Upper lobe of right lung (tissue), 1 donor: ENCODE measurements around the gene STARD10. TPM values are rescaled to one million over a fixed set of nuclear protein-coding genes. Genes with fewer than 3 reads are reported as not detected.

Experiments used
- ATAC-seq: fragments of 200-7000 bp; cut with Tn5 transposase; one replicate; pipeline ENCODE4 v1.9.1; 2020; ENCODE audit warnings: mild to moderate bottlenecking, moderate library complexity
- DNase-seq: peaks from one replicate; pipeline ENCODE4 v3.0.0-alpha.2; 2020
- H3K27ac ChIP-seq: fragments of 200-600 bp; one replicate; pipeline ENCODE4 v1.8.0; 2022
- H3K27me3 ChIP-seq: fragments of 200-600 bp; one replicate; pipeline ENCODE4 v1.8.0; 2022; ENCODE audit warnings: mild to moderate bottlenecking
- H3K36me3 ChIP-seq: fragments of 200-600 bp; one replicate; pipeline ENCODE4 v1.8.0; 2022
- H3K4me1 ChIP-seq: fragments of 200-600 bp; one replicate; pipeline ENCODE4 v1.8.0; 2022
- H3K4me3 ChIP-seq: fragments of 200-600 bp; one replicate; pipeline ENCODE4 v1.8.0; 2022; ENCODE audit warnings: mild to moderate bottlenecking
- H3K9me3 ChIP-seq: fragments of 200-600 bp; one replicate; pipeline ENCODE4 v1.8.0; 2022
- intact Hi-C: fragments of 100-400 bp; cut with DNase I; formaldehyde crosslinking; loops from one replicate; pipeline ENCODE4 v1.11.0; 2022
- total RNA-seq: library from RNA; stranded (reverse); fragmentation: NEBNext Ultra II Directional; extraction: Animal tissue kit (Norgen Biotek cat#: 25700); gene quantifications from one replicate; pipeline ENCODE4 v1.2.1, GENCODE V29; 2021
- TF ChIP-seq, protein P1 (sequence below): fragments of 200-600 bp; IDR thresholded peaks from one replicate; pipeline ENCODE4 v1.8.0; 2022; ENCODE audit warnings: antibody characterized with exemption
- donor health status: DM: no; HTN: yes; CAD: no; lungs with severe emphysema.

Gene STARD10
- total RNA-seq, 1 donor from 2014 or later: 116 TPM

DNA sequence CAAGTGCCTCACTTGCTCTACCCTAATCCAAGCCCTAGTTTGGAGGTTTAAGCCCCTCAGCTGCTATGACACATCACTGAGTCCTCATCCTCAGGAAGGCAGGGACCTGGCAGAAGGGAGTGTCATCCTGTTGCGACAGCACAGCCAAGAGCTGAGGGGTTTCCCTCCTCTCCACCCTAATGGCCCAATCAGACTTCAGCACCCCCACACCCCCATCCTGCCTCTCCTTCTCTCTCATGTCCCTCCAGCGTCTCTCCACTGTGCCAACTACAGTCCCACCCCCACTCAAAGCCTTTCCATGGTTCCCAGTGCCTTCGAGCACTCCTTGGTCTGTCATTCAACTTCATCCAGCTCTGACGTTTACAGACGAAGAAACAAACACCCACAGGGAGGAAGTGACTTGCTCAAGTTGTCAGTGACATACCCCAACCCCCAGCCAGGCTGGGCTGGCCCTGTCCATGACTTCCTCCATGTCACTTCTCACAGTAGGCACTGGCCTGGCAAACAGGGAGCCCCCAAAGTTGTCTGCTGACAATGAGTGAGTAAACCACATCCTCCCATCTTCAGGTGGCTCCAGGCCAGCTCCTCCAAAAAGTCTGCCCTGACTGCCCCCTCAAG, 57.3 kb downstream of the STARD10 start:
- Histone ChIP-seq H3K27me3 (no peaks in the 10 kb centered on the region), H3K36me3 (no peaks in the 10 kb centered on the region), H3K4me1 (peaks cover 65% of the 10 kb centered on the region), H3K9me3 (no peaks in the 10 kb centered on the region), H3K27ac (peak overlapping the region; percentile 85), H3K4me3 (no peak overlapping the region)
- intact Hi-C loops: no loop called here
- TF ChIP-seq, protein P1, sequence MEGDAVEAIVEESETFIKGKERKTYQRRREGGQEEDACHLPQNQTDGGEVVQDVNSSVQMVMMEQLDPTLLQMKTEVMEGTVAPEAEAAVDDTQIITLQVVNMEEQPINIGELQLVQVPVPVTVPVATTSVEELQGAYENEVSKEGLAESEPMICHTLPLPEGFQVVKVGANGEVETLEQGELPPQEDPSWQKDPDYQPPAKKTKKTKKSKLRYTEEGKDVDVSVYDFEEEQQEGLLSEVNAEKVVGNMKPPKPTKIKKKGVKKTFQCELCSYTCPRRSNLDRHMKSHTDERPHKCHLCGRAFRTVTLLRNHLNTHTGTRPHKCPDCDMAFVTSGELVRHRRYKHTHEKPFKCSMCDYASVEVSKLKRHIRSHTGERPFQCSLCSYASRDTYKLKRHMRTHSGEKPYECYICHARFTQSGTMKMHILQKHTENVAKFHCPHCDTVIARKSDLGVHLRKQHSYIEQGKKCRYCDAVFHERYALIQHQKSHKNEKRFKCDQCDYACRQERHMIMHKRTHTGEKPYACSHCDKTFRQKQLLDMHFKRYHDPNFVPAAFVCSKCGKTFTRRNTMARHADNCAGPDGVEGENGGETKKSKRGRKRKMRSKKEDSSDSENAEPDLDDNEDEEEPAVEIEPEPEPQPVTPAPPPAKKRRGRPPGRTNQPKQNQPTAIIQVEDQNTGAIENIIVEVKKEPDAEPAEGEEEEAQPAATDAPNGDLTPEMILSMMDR: no peak
- ATAC-seq (peak; percentile 71), DNase-seq (peak; percentile 88)

DNA sequence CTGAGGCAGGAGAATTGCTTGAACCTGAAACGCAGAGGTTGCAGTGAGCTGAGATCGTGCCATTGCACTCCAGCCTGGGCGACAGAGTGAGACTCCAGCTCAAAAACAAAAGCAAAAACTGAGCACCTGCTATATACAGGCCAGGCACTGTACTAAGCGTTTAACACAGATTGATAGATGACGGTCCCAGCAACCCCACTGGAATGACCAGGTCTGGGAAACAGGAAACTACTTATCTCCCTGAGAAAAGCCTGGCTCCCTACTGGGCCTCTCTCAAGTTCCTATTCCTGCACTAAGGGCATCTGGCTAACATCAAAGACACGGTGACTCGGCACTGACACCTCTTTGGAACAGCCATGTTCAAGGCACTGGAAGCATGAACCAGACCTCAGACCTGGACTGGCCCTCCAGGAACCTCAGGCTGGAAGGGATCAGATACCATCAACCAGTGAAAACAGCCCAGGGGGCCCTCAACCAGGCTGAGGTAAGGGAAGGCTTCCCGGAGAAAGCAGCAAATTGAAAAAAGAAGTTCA, 58.3 kb downstream of the STARD10 start:
- H3K27ac ChIP-seq: peak overlapping the region; percentile 85
- TF ChIP-seq, protein P1: no peak
- peaks cover 55% of the 10 kb centered on the region for H3K4me1 ChIP-seq
- DNase-seq (no peak), ATAC-seq (no peak)
- no peaks in the 10 kb centered on the region for H3K27me3 ChIP-seq
- H3K36me3 ChIP-seq: peaks cover 8% of the 10 kb centered on the region
- intact Hi-C loops: no loop called here
- no peaks in the 10 kb centered on the region for H3K9me3 ChIP-seq
- peak overlapping the region; percentile 2 for H3K4me3 ChIP-seq

DNA sequence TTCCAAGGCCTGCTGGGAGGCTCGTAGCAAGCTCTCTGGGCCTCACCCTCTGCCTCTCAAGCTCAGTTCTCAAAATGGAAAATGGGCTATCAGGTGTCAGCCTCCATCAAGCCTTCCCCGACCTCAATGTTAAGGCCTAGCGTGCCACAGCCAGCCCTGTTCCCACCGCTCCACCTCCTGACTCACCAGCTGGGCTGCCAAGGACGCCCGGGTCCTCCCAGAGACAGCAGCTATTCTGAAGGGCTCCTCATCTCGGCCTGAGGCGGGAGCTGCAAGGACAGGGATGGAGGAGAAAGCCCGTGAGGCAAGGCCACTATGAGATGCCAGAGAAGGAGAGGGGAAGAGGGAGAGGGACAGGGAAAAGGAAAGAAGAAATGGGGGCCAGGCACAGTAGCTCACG, 61.5 kb downstream of the STARD10 start:
- H3K4me1 ChIP-seq: peaks cover 35% of the 10 kb centered on the region
- no peak overlapping the region for H3K4me3 ChIP-seq
- H3K27me3 ChIP-seq: no peaks in the 10 kb centered on the region
- intact Hi-C loops: no loop called here
- ATAC-seq (no peak), DNase-seq (no peak)
- peaks cover 8% of the 10 kb centered on the region for H3K36me3 ChIP-seq
- H3K27ac ChIP-seq: no peak overlapping the region
- TF ChIP-seq, protein P1: no peak
- H3K9me3 ChIP-seq: no peaks in the 10 kb centered on the region

DNA sequence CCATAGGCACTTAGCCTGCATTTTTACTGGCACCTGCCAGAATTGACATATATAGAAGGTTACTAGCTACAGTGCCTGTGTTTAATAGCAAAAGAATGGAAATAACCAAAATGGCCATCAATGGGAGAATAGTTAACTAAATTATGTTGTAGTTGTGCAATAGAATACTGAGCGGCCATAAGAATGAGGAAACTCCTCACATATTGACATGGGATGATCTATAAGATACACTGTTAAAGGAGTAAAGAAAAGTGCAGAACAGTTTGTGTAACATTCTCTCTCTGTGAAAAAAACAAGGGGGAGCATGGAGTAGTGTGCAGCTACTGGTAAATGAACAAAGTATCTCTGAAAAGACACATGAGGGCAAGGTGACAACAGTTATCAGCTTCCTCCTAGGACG, 63.1 kb downstream of the STARD10 start:
- H3K9me3 ChIP-seq: no peaks in the 10 kb centered on the region
- ATAC-seq (no peak), DNase-seq (no peak)
- no peak overlapping the region for H3K27ac ChIP-seq
- intact Hi-C loops: no loop called here
- H3K4me1 ChIP-seq: peaks cover 19% of the 10 kb centered on the region
- no peaks in the 10 kb centered on the region for H3K27me3 ChIP-seq
- peaks cover 16% of the 10 kb centered on the region for H3K36me3 ChIP-seq
- no peak overlapping the region for H3K4me3 ChIP-seq
- TF ChIP-seq, protein P1: no peak

DNA sequence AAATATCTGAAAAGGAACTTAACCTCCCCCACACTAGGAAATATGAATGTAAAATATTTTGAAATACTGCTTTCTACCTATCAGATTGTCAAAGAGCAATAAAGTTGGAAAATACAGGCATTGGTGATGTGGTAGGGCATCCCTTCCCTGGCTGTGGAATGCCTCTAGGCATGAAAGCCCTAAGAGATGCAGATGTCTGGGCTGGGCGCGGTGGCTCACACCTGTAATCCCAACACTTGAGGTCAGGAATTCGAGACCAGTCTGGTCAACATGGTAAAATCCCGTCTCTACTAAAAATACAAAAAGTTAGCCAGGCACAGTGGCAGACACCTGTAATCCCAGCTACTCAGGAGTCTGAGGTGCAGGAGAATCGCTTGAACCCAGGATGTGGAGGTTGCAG, 63.6 kb downstream of the STARD10 start:
- no peak for DNase-seq
- Histone ChIP-seq H3K36me3 (peaks cover 16% of the 10 kb centered on the region), H3K27ac (no peak overlapping the region), H3K4me3 (no peak overlapping the region), H3K27me3 (no peaks in the 10 kb centered on the region), H3K4me1 (peaks cover 16% of the 10 kb centered on the region), H3K9me3 (no peaks in the 10 kb centered on the region)
- TF ChIP-seq, protein P1: no peak
- intact Hi-C loops: no loop called here
- ATAC-seq: no peak
